Activated naive CD4-positive, alpha-beta T cell treated with anti-CD3 and anti-CD28 coated beads, Interleukin-2, amount 50 U/mL, for 24 hours (primary cell): ENCODE results near the gene ELOF1.
A peak's percentile ranks its signal among the peaks of the same experiment; 100 is the strongest.

Experiments used
- H3K27ac Mint-ChIP-seq: one replicate; pipeline ENCODE4 v1.8.0; 2021; ENCODE audit warnings: mild to moderate bottlenecking, mixed read lengths
- H3K27me3 Mint-ChIP-seq: one replicate; pipeline ENCODE4 v1.8.0; 2021; ENCODE audit warnings: mixed read lengths
- H3K36me3 Mint-ChIP-seq: one replicate; pipeline ENCODE4 v1.8.0; 2021; ENCODE audit warnings: mixed read lengths
- H3K4me1 Mint-ChIP-seq: one replicate; pipeline ENCODE4 v1.8.0; 2021; ENCODE audit warnings: mixed read lengths
- H3K4me3 Mint-ChIP-seq: one replicate; pipeline ENCODE4 v1.8.0; 2021; ENCODE audit warnings: mild to moderate bottlenecking, mixed read lengths
- H3K9me3 Mint-ChIP-seq: one replicate; pipeline ENCODE4 v1.8.0; 2021; ENCODE audit warnings: mixed read lengths

The ELOF1 gene

DNA sequence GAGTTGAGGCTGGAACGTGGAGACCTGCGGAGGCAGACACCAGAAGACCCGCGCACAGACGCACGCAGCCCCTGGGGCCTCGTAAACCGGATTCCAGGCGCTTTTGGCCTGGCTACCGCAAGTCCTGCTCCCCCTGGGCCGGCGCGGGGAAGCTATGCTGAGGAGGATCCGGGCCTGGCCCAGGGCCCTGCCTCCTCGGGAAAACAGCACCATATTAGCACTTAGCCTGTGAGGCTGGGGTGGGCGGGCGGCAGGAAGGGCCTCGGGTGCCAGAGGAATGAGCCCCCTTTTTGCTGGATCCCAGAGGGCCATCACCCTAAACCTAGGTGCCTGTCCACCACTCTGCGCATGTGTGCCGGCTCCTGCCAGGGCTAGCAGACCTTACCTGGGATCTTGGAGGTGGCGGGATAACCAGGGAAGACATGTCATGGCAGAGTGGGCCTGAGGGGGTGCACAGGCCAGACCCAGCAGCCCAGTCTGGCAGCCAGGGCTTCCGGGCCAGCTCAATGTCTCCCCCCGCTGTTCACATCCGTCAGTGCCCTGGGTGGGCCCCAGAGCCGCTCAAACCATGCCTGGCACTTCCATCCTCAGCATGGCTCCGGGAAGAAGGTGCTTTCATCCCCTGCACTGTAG lies 7.3 kb downstream of the ELOF1 start:
- H3K27me3 Mint-ChIP-seq, result no peaks in the 10 kb centered on the region
- peaks cover 14% of the 10 kb centered on the region for H3K4me1 Mint-ChIP-seq
- H3K9me3 Mint-ChIP-seq, result no peaks in the 10 kb centered on the region
- no peak overlapping the region for H3K4me3 Mint-ChIP-seq
- H3K36me3 Mint-ChIP-seq, result peaks cover under 1% of the 10 kb centered on the region
- H3K27ac Mint-ChIP-seq, result no peak overlapping the region

- no peaks in the 10 kb centered on the region for H3K27me3 Mint-ChIP-seq
- H3K9me3 Mint-ChIP-seq, result no peaks in the 10 kb centered on the region
- no peak overlapping the region for H3K4me3 Mint-ChIP-seq
- H3K36me3 Mint-ChIP-seq, result no peaks in the 10 kb centered on the region
- no peak overlapping the region for H3K27ac Mint-ChIP-seq
- peaks cover 5% of the 10 kb centered on the region for H3K4me1 Mint-ChIP-seq
Measured at GRCh38 chr19:11550265-11550664, 8.8 kb downstream of the ELOF1 start.

DNA sequence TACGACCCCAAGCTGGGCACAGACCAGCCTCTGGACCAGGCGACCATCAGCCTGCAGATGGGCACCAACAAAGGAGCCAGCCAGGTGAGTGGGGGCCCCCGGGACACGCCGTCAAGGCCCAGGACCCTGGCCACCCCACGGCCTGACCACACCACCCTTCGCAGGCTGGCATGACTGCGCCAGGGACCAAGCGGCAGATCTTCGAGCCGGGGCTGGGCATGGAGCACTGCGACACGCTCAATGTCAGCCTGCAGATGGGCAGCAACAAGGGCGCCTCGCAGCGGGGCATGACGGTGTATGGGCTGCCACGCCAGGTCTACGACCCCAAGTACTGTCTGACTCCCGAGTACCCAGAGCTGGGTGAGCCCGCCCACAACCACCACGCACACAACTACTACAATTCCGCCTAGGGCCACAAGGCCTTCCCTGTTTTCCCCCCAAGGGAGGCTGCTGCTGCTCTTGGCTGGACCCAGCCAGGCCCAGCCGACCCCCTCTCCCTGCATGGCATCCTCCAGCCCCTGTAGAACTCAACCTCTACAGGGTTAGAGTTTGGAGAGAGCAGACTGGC lies 9.6 kb downstream of the ELOF1 start:
- H3K9me3 Mint-ChIP-seq, result no peaks in the 10 kb centered on the region
- H3K36me3 Mint-ChIP-seq, result no peaks in the 10 kb centered on the region
- H3K4me3 Mint-ChIP-seq, result no peak overlapping the region
- no peaks in the 10 kb centered on the region for H3K27me3 Mint-ChIP-seq
- peaks cover 3% of the 10 kb centered on the region for H3K4me1 Mint-ChIP-seq
- no peak overlapping the region for H3K27ac Mint-ChIP-seq

DNA sequence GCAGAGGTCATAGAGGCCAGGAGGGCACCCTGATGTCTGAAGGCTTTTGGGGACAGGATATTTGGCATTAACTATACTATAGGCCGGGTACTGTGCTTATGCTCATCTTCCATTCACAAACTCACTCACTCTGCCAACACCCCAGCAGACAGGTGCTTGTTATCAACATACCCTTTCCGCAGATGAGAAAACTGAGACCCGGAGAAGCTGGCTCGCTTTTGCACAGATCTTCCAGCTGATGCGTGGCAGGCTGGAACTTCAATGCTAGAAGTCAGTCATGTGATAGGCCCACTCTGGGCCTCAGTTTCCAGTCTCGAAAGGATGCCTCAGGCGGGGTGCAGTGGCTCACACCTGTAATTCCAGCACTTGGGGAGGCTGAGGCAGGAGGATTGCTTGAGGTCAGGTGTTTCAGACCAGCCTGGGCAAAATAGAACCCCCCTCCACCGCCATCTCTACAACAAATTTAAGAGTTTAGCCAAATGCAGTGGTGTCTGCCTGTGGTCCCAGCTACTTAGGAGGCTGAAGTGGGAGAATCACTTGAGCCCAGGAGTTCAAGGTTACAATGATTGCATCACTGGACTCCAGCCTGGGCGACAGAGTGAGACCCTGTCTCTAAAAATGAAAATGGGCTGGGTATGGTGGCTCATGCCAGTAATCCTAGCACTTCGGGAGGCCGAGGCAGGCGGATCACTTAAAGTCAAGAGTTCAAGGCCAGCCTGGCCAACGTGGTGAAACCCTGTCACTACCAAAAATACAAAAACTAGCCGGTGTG lies 10.9 kb downstream of the ELOF1 start:
- Mint-ChIP-seq H3K27me3 (no peaks in the 10 kb centered on the region), H3K4me1 (no peaks in the 10 kb centered on the region), H3K9me3 (no peaks in the 10 kb centered on the region), H3K36me3 (no peaks in the 10 kb centered on the region), H3K27ac (no peak overlapping the region), H3K4me3 (no peak overlapping the region)

GRCh38 chr19:11541238-11541637 lies 17.8 kb downstream of the ELOF1 start:
- no peak overlapping the region for H3K27ac Mint-ChIP-seq
- no peak overlapping the region for H3K4me3 Mint-ChIP-seq
- H3K9me3 Mint-ChIP-seq, result no peaks in the 10 kb centered on the region
- no peaks in the 10 kb centered on the region for H3K36me3 Mint-ChIP-seq
- H3K27me3 Mint-ChIP-seq, result peaks cover 10% of the 10 kb centered on the region
- H3K4me1 Mint-ChIP-seq, result no peaks in the 10 kb centered on the region

- Mint-ChIP-seq H3K27me3 (peaks cover 10% of the 10 kb centered on the region), H3K4me1 (peaks cover 3% of the 10 kb centered on the region), H3K36me3 (no peaks in the 10 kb centered on the region), H3K27ac (no peak overlapping the region), H3K4me3 (no peak overlapping the region), H3K9me3 (no peaks in the 10 kb centered on the region)
Measured at GRCh38 chr19:11540645-11541044, 18.4 kb downstream of the ELOF1 start.

- H3K27ac Mint-ChIP-seq, result no peak overlapping the region
- peaks cover 10% of the 10 kb centered on the region for H3K27me3 Mint-ChIP-seq
- H3K4me3 Mint-ChIP-seq, result no peak overlapping the region
- no peaks in the 10 kb centered on the region for H3K36me3 Mint-ChIP-seq
- no peaks in the 10 kb centered on the region for H3K9me3 Mint-ChIP-seq
- peaks cover 9% of the 10 kb centered on the region for H3K4me1 Mint-ChIP-seq
Measured at GRCh38 chr19:11539495-11540365, 19.3 kb downstream of the ELOF1 start.

DNA sequence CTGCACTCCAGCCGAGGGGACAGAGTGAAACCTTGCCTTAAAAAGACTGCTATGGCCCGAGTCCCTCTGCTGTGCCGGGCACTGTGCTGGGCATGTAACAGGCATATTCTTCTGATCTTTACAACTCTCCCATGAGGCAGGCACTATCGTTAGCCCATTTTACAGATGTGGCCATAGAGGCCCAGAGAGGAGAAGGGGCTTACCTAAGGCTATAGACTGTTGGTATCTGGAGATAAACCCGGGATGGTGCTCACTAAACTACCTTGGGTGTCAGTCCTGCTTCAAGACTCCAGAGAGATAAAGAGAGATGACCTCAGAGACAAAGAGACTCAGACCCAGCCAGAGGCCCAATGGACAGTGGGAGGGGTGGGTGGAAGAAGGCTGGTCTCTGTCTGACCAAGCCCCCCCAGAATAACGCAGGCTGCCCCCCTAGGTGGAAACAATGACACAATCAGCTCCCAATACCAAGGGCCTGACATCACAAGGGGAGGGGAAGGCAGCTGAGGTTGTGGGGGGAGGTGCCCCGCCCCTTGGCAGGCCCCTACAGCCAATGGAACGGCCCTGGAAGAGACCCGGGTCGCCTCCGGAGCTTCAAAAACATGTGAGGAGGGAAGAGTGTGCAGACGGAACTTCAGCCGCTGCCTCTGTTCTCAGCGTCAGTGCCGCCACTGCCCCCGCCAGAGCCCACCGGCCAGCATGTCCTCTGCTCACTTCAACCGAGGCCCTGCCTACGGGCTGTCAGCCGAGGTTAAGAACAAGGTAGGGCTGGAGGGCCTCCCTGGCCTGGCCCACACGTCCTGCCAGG lies 20.6 kb downstream of the ELOF1 start, which contains the start of gene CNN1:
Gene CNN1, plus strand, starts transcription at position 620 of the 805 bp plus-strand sequence. Its CDS starts 77 bp downstream, at position 697.
- Mint-ChIP-seq H3K4me1 (peaks cover 11% of the 10 kb centered on the region), H3K9me3 (no peaks in the 10 kb centered on the region), H3K27me3 (peaks cover 10% of the 10 kb centered on the region), H3K4me3 (no peak within 1 kb of the TSS), H3K36me3 (no peaks in the 10 kb centered on the region), H3K27ac (no peak within 1 kb of the TSS)

- no peaks in the 10 kb centered on the region for H3K9me3 Mint-ChIP-seq
- peak overlapping the region; percentile 71 for H3K4me3 Mint-ChIP-seq
- H3K36me3 Mint-ChIP-seq, result no peaks in the 10 kb centered on the region
- H3K4me1 Mint-ChIP-seq, result peaks cover 19% of the 10 kb centered on the region
- H3K27me3 Mint-ChIP-seq, result peaks cover 8% of the 10 kb centered on the region
- peak overlapping the region; percentile 38 for H3K27ac Mint-ChIP-seq
Measured at GRCh38 chr19:11535792-11536595, 23.0 kb downstream of the ELOF1 start.

GRCh38 chr19:11534948-11535347 lies 24.1 kb downstream of the ELOF1 start:
- Mint-ChIP-seq H3K27me3 (peaks cover 4% of the 10 kb centered on the region), H3K27ac (no peak overlapping the region), H3K36me3 (no peaks in the 10 kb centered on the region), H3K9me3 (no peaks in the 10 kb centered on the region), H3K4me3 (no peak overlapping the region), H3K4me1 (peaks cover 19% of the 10 kb centered on the region)

DNA sequence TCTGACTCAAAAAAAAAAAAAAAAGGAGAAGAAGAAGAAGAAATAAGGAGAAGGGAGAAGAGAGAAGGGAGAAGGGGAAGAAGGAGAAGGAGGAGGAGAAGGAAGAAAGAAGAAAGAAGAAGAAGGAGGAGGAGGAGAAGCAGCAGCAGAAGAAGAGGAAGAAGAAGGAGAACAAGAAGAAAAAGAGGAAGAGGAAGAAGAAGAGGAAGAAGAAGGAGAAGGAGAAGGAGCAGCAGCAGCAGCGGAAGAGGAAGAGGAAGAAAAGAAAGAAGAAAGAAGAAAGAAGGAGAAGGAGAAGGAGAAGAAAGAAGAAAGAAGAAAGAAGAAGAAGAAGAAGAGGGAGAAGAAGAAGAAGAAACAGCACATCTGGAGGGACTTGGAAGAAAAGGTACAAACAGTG lies 24.5 kb downstream of the ELOF1 start:
- peak overlapping the region; percentile 57 for H3K27ac Mint-ChIP-seq
- H3K27me3 Mint-ChIP-seq, result peaks cover 4% of the 10 kb centered on the region
- no peaks in the 10 kb centered on the region for H3K9me3 Mint-ChIP-seq
- no peak overlapping the region for H3K4me3 Mint-ChIP-seq
- no peaks in the 10 kb centered on the region for H3K36me3 Mint-ChIP-seq
- peaks cover 19% of the 10 kb centered on the region for H3K4me1 Mint-ChIP-seq

- H3K9me3 Mint-ChIP-seq, result no peaks in the 10 kb centered on the region
- H3K4me1 Mint-ChIP-seq, result peaks cover 35% of the 10 kb centered on the region
- no peaks in the 10 kb centered on the region for H3K27me3 Mint-ChIP-seq
- H3K4me3 Mint-ChIP-seq, result no peak overlapping the region
- H3K36me3 Mint-ChIP-seq, result peaks cover 2% of the 10 kb centered on the region
- H3K27ac Mint-ChIP-seq, result no peak overlapping the region
Measured at GRCh38 chr19:11530432-11530831, 28.6 kb downstream of the ELOF1 start.

DNA sequence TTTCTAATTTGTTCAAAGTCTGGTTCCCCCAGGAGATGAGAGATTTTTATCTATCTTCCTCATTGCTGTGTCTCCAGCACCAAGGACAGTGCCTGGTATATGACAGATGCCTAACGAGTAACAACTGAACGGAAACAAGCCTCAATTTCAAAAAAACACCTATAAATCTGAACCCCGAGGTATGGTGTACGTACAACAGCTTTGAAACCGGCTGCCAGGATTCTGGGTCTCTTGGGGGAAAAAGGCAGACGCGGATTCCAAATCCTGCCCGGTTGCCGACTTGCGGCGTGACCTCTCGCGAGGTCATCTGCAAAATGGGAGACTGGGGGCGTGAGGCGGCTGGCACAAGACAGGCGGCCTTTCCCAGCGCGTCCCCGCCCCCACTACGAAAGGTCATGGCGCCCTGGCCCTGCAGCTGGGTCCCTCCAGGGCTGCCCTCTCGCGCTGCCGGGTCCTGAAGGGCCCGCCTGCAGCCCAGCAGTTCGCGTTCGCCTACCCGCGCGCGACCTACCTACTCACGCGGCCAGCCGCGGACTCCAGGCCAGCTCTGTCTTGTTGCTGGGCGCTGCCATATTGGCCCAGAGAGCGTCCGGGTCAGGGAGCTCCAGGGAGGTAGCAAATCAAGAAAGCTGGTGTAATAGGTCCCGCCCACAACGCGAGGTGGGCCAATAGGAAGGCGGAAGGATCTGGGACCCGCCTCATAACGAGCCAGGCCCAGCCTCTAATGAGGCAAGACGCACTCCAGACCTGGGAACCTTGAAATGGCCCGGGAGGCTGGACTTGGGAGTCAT lies 30.3 kb downstream of the ELOF1 start, which contains the start of gene ECSIT:
Gene ECSIT, minus strand, starts transcription at position 584 of the 791 bp plus-strand sequence. CDS start 9,964 bp downstream, outside the sequence.
- H3K27ac Mint-ChIP-seq, result peak within 1 kb of the TSS; percentile 93

More for the DNA sequence above, 30.3 kb downstream of the ELOF1 start, which contains the start of gene ECSIT:
- Mint-ChIP-seq H3K4me1 (peaks cover 28% of the 10 kb centered on the region), H3K27me3 (no peaks in the 10 kb centered on the region), H3K9me3 (no peaks in the 10 kb centered on the region), H3K4me3 (peak within 1 kb of the TSS; percentile 96), H3K36me3 (peaks cover 2% of the 10 kb centered on the region)
